Activated naive CD8-positive, alpha-beta T cell treated with anti-CD3 and anti-CD28 coated beads for 36 hours (primary cell): ENCODE data around the gene PCDHGB3. TPM values are rescaled to one million over a fixed set of nuclear protein-coding genes. Genes with fewer than 3 reads are reported as not detected.
"Not testable (repeated sequence)": the region's sequence is repeated elsewhere in the genome, so short reads cannot be mapped to it uniquely, and the experiment has no call there.

ENCODE experiments used
- DNase-seq: peaks from one replicate; pipeline ENCODE4 v3.0.0; 2021
- H3K27ac Mint-ChIP-seq: one replicate; pipeline ENCODE4 v1.8.0; 2022; ENCODE audit warnings: mild to moderate bottlenecking, moderate library complexity, mixed read lengths
- H3K27me3 Mint-ChIP-seq: one replicate; pipeline ENCODE4 v1.8.0; 2022; ENCODE audit warnings: mild to moderate bottlenecking, mixed read lengths
- H3K36me3 Mint-ChIP-seq: one replicate; pipeline ENCODE4 v1.8.0; 2021; ENCODE audit warnings: mild to moderate bottlenecking, mixed read lengths
- H3K4me1 Mint-ChIP-seq: one replicate; pipeline ENCODE4 v1.8.0; 2021; ENCODE audit warnings: mixed read lengths
- H3K4me3 Mint-ChIP-seq: one replicate; pipeline ENCODE4 v1.8.0; 2022; ENCODE audit warnings: mild to moderate bottlenecking, moderate library complexity, mixed read lengths
- H3K9me3 Mint-ChIP-seq: one replicate; pipeline ENCODE4 v1.8.0; 2022; ENCODE audit warnings: mixed read lengths
- total RNA-seq, 2 experiments: library from RNA; stranded (reverse); gene quantifications; one replicate each; pipeline ENCODE4 v1.2.3, GENCODE V29; 2021

Gene PCDHGB3
- total RNA-seq, 2 experiments from 2014 or later, result not detected

- DNase-seq, result no peak
- peaks cover 25% of the 10 kb centered on the region for H3K36me3 Mint-ChIP-seq
- H3K27me3 Mint-ChIP-seq, result peaks cover 85% of the 10 kb centered on the region
- peaks cover 4% of the 10 kb centered on the region for H3K4me1 Mint-ChIP-seq
- no peak overlapping the region for H3K27ac Mint-ChIP-seq
- H3K4me3 Mint-ChIP-seq, result no peak overlapping the region
- peaks cover 39% of the 10 kb centered on the region for H3K9me3 Mint-ChIP-seq
These were observed 4.6 kb downstream of the PCDHGB3 start for GRCh38 chr5:141374627-141375026.

DNA sequence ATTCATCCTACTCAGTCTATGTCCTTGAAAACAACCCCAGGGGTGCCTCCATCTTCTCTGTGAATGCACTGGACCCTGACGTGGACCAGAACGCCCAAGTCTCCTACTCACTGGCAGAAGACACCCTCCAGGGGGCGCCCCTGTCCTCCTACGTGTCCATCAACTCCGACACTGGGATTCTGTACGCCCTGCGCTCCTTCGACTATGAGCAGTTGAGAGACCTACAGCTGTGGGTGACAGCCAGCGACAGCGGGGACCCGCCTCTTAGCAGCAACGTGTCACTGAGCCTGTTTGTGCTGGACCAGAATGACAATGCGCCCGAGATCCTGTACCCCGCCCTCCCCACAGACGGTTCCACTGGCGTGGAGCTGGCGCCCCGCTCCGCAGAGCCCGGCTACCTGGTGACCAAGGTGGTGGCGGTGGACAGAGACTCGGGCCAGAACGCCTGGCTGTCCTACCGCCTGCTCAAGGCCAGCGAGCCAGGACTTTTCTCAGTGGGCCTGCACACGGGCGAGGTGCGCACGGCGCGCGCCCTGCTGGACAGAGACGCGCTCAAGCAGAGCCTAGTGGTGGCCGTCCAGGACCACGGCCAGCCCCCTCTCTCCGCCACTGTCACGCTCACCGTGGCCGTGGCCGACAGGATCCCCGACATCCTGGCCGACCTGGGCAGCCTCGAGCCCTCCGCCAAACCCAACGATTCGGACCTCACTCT lies 5.6 kb downstream of the PCDHGB3 start:
- not testable (repeated sequence) for H3K4me3 Mint-ChIP-seq, H3K4me1 Mint-ChIP-seq, H3K27ac Mint-ChIP-seq, DNase-seq
- Mint-ChIP-seq H3K27me3 (peaks cover 85% of the 10 kb centered on the region), H3K9me3 (peaks cover 37% of the 10 kb centered on the region), H3K36me3 (peaks cover 23% of the 10 kb centered on the region)

GRCh38 chr5:141382469-141383294 lies 12.6 kb downstream of the PCDHGB3 start, which contains the start of gene PCDHGA7:
TSS of gene PCDHGA7 (plus strand) at chr5:141382742. CDS start at chr5:141382900, 158 bp downstream.
- Mint-ChIP-seq H3K36me3 (peaks cover 2% of the 10 kb centered on the region), H3K9me3 (peaks cover 35% of the 10 kb centered on the region), H3K27ac (no peak within 1 kb of the TSS), H3K4me1 (peaks cover 2% of the 10 kb centered on the region), H3K27me3 (peaks cover 88% of the 10 kb centered on the region), H3K4me3 (peak within 1 kb of the TSS; percentile 59)
- no peak for DNase-seq

DNA sequence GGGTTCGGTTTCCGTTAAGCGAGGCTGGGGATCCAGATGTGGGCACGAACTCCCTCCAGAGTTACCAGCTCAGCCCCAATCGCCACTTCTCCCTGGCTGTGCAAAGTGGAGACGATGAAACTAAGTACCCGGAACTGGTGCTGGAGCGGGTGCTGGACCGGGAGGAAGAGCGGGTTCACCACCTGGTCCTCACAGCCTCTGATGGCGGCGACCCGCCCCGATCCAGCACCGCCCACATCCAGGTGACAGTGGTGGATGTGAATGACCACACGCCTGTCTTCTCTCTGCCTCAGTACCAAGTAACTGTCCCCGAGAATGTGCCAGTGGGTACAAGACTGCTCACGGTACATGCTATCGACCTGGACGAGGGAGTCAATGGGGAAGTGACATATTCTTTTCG lies 13.3 kb downstream of the PCDHGB3 start:
- Mint-ChIP-seq H3K27me3 (peaks cover 86% of the 10 kb centered on the region), H3K4me1 (peaks cover 2% of the 10 kb centered on the region), H3K4me3 (no peak overlapping the region), H3K36me3 (peaks cover 4% of the 10 kb centered on the region), H3K9me3 (peaks cover 38% of the 10 kb centered on the region), H3K27ac (no peak overlapping the region)
- no peak for DNase-seq

DNA sequence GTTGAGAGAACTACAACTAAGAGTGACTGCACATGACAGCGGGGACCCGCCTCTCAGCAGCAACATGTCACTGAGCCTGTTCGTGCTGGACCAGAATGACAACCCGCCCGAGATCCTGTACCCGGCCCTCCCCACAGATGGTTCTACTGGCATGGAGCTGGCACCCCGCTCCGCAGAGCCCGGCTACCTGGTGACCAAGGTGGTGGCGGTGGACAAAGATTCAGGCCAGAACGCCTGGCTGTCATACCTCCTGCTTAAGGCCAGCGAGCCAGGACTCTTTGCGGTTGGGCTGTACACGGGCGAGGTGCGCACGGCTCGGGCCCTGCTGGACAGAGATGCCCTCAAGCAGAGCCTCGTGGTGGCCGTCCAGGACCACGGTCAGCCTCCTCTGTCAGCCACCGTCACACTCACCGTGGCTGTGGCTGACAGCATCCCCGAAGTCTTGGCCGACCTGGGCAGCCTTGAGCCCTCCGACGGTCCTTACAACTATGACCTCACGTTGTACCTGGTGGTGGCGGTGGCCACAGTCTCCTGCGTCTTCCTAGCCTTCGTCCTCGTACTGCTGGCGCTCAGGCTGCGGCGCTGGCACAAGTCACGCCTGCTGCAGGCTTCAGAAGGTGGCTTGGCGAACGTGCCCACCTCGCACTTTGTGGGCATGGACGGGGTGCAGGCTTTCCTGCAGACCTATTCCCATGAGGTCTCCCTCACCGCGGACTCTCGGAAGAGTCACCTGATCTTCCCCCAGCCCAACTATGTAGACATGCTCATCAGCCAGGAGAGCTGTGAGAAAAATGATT lies 14.6 kb downstream of the PCDHGB3 start:
- Mint-ChIP-seq H3K36me3 (peaks cover 13% of the 10 kb centered on the region), H3K4me3 (no peak overlapping the region), H3K9me3 (peaks cover 41% of the 10 kb centered on the region), H3K27me3 (peaks cover 89% of the 10 kb centered on the region), H3K4me1 (peaks cover 2% of the 10 kb centered on the region), H3K27ac (no peak overlapping the region)
- no peak for DNase-seq

DNA sequence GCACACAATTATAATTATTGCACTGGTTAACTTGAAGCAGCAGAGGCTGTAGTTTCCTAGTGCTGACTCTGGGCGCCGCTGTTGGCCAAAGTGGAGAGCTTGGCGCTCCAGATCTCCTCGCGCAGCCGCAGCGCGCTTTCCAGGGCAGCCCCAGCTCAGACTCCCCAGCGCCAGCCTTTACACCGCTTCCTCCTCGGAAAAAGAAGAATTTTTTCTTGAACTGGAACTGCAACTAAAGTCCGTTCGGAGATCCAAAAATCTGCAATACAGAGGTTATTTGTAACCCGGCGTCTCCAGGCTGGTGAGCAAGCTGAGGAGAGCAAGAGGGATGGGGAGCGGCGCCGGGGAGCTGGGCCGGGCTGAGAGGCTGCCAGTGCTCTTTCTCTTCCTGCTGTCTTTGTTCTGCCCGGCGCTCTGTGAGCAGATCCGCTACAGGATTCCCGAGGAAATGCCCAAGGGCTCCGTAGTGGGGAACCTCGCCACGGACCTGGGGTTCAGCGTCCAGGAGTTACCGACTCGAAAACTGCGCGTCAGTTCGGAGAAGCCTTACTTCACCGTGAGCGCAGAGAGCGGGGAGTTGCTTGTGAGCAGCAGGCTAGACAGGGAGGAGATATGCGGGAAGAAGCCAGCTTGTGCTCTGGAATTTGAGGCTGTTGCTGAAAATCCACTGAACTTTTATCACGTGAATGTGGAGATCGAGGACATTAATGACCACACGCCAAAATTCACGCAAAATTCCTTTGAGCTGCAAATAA lies 17.7 kb downstream of the PCDHGB3 start, which contains the start of gene PCDHGB4:
Gene PCDHGB4 (plus strand): TSS at position 142 of the 755 bp plus-strand sequence. CDS start 187 bp downstream, at position 329.
- H3K27ac Mint-ChIP-seq, DNase-seq, H3K4me1 Mint-ChIP-seq: not testable (repeated sequence)
- peaks cover 17% of the 10 kb centered on the region for H3K36me3 Mint-ChIP-seq
- H3K27me3 Mint-ChIP-seq, result peaks cover 85% of the 10 kb centered on the region
- peaks cover 47% of the 10 kb centered on the region for H3K9me3 Mint-ChIP-seq
- peak within 1 kb of the TSS; percentile 37 for H3K4me3 Mint-ChIP-seq

GRCh38 chr5:141388661-141389060 lies 18.6 kb downstream of the PCDHGB3 start:
- no peak for DNase-seq
- H3K4me1 Mint-ChIP-seq, result no peaks in the 10 kb centered on the region
- peaks cover 84% of the 10 kb centered on the region for H3K27me3 Mint-ChIP-seq
- H3K27ac Mint-ChIP-seq, result no peak overlapping the region
- peaks cover 21% of the 10 kb centered on the region for H3K36me3 Mint-ChIP-seq
- peaks cover 48% of the 10 kb centered on the region for H3K9me3 Mint-ChIP-seq
- no peak overlapping the region for H3K4me3 Mint-ChIP-seq

GRCh38 chr5:141389153-141390042 lies 19.4 kb downstream of the PCDHGB3 start:
- Mint-ChIP-seq H3K9me3 (peaks cover 48% of the 10 kb centered on the region), H3K36me3 (peaks cover 26% of the 10 kb centered on the region), H3K27me3 (peaks cover 84% of the 10 kb centered on the region), H3K4me3 (no peak overlapping the region), H3K27ac (no peak overlapping the region), H3K4me1 (no peaks in the 10 kb centered on the region)
- no peak for DNase-seq

- H3K9me3 Mint-ChIP-seq, result peaks cover 35% of the 10 kb centered on the region
- H3K36me3 Mint-ChIP-seq, result peaks cover 24% of the 10 kb centered on the region
- peaks cover 82% of the 10 kb centered on the region for H3K27me3 Mint-ChIP-seq
- H3K4me3 Mint-ChIP-seq, result no peak within 1 kb of the TSS
- H3K27ac Mint-ChIP-seq, result no peak within 1 kb of the TSS
- no peaks in the 10 kb centered on the region for H3K4me1 Mint-ChIP-seq
- DNase-seq, result no peak
These were observed 22.6 kb downstream of the PCDHGB3 start, which contains the start of gene PCDHGA8 for GRCh38 chr5:141392429-141393198. TSS of gene PCDHGA8 (plus strand) at chr5:141392633. CDS start at chr5:141392814, 181 bp downstream.

DNA sequence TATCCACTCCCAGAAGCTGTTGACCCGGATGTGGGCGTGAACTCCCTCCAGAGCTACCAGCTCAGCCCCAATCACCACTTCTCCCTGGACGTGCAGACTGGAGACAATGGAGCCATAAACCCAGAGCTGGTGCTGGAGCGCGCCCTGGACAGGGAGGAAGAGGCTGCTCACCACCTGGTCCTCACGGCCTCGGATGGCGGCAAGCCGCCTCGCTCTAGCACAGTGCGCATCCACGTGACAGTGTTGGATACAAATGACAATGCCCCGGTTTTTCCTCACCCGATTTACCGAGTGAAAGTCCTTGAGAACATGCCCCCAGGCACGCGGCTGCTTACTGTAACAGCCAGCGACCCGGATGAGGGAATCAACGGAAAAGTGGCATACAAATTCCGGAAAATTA lies 23.2 kb downstream of the PCDHGB3 start:
- H3K36me3 Mint-ChIP-seq, result peaks cover 23% of the 10 kb centered on the region
- peaks cover 82% of the 10 kb centered on the region for H3K27me3 Mint-ChIP-seq
- H3K27ac Mint-ChIP-seq, result no peak overlapping the region
- peaks cover 33% of the 10 kb centered on the region for H3K9me3 Mint-ChIP-seq
- no peaks in the 10 kb centered on the region for H3K4me1 Mint-ChIP-seq
- no peak for DNase-seq
- no peak overlapping the region for H3K4me3 Mint-ChIP-seq

GRCh38 chr5:141394401-141395187 lies 24.6 kb downstream of the PCDHGB3 start:
- not testable (repeated sequence) for H3K27ac Mint-ChIP-seq, DNase-seq, H3K4me1 Mint-ChIP-seq, H3K4me3 Mint-ChIP-seq
- Mint-ChIP-seq H3K9me3 (peaks cover 33% of the 10 kb centered on the region), H3K36me3 (peaks cover 20% of the 10 kb centered on the region), H3K27me3 (peaks cover 82% of the 10 kb centered on the region)
